GM19238 (cell line): Measurements from ENCODE around the gene ATOH8.

Experiments
- DNase-seq: peaks from one replicate; pipeline ENCODE4 v3.0.0; 2011; ENCODE audit warnings: low spot score; ENCODE audit not compliant: insufficient read length

ATOH8 gene

DNA sequence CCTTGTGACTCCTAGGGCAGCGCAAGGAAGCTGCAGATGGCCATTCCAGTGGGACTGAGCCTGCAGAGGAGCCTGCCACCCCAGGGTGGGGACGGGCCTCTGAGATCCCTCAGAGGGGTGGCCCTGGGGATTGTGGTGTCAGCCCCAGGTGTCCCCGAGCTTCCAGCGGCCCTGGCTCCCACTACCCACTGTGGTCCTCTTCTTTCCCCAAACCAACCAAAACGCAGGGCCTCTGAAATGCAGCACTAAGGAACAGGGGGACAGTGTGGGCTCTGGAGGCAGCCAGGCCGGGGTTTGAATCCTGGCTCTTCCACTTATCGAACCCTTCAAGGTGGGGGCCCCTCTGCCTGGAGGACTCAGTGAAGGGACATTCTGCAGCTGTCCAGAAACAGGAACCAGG lies 32.7 kb downstream of the ATOH8 start:
- DNase-seq, result no peak

DNA sequence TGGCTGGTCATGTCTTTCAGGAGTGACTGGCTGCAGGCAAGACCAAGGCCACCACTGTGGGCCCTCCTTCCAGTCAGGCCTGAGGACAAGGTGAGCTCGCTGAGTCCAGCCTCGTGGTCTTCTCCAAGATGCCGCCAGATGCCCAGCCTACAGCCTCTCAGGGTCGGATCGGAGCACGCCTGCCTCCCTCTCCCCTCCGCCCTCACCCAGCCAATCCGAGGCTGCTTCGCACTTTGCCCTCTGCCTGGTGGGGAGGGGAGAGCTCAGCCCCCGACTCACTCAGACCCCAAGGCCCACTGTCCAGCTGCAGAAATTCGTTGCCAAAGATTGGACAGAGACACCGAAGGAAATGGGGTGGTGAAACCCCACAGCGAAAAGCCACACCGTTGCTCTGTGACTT lies 33.1 kb downstream of the ATOH8 start:
- no peak for DNase-seq

DNA sequence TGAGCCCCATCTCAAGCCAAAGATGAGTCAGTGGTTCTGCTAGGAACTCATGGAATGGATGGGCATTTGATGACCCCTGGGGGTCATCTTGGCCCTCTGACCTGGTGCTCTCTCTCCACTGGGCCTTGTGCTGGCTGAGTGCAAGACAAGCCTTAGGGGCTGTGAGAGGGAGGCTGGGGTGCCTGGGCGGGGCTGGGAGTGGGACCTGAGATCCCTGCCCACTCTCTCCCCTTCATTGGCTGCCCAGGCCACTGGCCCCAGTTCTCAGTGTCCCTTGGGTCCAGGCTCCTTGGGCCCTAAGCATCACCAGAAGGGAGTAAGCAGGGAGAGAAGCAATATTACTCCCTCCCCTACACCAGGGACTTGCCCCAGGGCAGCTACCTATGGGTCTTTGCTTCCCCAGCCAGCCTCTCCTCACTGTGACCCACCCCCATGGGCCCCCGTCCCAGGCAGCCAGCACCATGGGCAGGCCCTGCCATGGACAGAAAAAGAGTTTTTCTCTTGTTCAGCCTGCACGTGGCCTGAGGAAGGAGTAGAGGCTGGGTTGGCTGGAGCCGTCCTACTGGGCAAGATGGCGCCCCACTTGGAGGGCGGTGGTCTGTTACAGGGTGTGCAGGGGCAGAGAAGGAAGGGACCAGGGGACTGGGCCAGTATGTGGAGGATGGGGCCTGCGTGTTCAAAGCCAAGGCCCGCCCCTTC lies 33.6 kb downstream of the ATOH8 start:
- no peak for DNase-seq

DNA sequence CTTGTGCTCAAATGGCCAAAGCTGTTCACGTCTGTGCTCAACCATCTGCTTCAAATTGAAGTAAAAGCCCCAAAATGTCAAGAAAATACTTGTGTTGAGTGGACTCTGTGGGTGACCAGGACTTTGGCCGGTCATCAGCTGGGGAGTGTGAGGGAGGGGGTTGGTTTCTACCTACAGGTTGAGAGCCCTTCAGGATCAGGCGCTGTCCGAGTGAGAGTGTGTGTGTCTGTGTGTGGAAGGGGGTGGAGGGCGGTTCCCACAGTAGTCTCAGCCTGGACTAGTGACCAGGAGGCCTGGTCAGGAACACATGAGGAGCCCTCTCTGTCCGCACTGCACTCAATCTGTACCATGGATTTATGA lies 34.2 kb downstream of the ATOH8 start:
- DNase-seq, result no peak

DNA sequence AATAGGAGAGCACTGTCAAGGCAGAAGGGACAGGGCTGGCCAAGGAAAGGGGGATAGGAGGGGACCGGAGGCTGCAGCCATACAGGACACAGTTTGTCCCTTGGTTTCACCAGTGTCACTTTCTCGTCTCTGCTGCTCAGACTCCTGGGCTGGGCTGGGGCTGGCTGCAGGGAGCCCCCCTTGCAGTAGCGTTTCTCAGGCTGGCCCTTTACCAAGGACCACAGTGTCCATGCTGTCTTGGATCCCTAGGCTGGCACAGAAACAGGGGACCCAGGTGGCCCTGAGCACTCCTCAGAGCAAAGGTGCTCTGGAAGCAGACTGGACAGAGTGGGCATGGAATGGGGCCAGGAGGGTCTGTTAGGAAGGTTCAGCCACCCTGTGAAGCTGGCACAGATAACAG lies 34.8 kb downstream of the ATOH8 start:
- DNase-seq, result no peak

DNA sequence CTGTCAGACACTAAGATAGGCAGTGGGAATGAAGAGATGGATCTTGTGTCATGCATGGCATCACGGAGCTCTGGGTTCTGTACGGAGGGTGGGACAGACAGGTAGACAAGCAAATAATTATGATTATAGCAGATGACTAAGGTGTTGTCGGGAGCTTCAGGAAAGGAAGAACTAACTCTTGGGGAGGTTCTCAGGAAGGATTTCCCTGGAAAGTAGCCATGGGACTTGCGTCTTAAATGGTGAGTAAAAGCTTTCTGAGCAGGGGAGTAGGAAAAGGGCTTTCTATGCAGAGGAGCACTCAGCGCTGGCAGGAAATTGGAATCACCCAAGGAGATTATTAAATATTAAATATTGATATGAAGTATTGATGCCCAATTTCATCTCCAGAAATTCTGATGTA lies 35.5 kb downstream of the ATOH8 start:
- DNase-seq, result no peak

DNA sequence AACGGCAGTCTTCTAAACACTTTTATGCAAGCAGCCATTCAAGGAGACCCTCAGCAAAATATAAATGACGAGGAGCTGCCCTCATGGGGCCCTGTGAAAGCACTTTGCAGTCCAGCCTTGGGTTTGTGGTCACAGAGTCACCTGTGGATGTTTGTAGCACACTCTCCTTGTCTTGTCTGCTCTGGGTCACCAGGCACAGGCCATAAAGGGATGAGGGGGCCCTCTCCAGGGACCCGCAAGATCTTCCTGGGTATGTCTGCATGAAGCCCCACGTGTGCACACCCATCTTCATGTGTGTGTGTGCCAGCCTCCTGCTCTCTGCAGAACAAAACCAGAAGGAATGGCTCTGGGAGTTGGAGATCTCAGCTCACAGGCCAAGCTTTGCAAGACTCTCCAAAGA lies 36.2 kb downstream of the ATOH8 start:
- DNase-seq, result no peak

DNA sequence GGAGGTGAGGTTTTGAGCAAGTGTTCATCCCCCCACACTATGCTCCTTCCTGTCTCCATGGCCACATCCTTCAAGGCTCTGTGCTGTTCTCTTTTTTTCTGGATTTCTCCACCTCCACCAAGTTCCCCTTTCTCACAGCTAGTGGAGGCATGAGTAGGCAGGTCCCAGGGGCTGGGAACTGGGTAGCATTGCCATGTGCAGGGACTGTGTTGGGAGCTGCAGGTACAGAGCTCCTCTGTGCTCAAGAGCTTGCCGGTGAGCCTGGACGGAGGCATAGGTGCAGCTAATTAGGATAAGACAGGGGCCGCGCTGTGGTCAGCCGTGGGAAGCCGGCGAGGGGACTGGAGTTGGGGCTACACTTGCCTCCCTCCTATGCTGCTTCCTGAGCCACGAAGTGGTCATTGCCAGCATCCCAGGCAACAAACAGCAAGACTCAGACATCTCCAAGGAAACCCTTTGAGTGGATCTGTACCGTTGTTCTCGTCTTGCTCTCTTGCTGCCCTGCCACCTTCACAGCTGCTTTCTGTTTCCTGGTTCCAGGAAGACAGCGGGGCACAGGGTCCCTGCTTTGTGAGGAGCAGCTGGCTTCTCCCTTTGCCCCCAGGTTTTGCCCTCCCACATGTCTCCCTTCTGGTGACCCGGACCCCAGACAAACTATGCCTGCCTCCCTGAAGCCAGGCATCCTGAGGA lies 36.9 kb downstream of the ATOH8 start:
- no peak for DNase-seq

DNA sequence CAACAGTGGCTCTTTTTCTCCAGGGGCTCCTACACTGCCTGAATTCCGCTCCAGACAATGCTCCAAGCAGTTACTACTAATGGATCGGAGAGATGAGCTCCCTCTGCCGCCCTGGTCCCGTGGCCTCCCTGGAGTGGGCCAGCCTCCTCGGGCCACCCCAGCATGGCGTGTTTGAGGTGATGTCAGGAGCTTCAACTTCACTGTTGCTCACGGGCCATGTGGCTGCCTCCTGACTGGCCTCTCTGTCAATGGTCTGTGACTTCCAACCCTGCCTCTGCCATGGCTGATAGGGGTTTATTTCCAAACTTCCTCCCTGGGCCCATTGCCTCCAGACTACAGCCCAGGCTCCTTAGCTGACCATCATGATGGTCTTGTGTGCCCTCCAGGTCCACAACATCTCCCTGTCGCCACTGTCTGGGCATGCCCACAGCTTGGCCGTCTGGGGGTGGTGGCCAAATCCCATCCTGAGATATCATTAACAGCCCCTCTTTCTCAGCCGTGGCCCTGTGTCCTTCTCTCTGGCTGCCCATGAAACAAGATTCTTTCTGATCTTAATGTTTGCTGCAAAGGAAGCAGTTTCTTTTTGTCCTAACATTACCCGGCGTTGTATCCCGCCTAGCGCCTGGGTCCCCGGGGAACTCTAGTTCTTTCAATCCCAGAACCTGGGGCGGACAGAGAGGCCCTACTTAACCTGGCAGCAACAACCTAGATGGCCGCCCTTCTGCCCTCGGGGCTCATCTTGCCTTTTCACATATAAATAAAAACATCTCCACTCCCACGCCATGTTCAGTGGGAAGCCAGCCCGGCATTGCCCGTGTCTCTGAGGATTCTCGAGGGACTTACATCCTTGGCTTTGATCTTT lies 38.1 kb downstream of the ATOH8 start:
- DNase-seq, result no peak

DNA sequence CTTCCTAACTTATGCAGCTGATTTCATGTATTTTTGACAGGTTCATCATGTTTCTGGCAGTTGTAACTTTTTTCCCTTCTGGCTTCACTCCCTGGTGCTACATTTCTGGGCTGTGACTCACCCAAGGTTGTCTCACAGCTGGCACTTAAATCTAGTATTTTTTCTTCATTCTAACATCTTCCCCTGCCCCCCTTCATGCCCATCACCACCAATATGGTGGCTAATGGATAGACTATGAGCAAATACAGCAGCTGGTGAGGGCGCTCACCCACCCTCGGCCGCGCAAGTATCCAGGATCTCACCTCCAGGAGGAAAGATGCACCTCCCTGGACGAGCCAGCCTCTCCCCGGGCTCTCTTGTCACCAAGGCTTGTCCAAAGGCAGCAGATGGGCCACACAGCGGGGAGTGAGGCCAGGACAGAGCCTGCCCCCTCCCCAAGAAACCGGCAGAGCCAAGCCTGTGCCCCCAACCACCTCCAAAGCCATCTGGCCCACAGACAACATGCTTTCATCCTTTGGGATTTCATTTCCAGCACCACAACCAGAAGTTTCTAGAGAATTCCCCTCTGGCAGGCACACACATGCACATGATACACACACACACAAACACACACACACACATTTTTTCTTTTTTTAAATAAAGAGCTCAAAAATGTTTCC lies 39.1 kb downstream of the ATOH8 start:
- DNase-seq, result no peak

DNA sequence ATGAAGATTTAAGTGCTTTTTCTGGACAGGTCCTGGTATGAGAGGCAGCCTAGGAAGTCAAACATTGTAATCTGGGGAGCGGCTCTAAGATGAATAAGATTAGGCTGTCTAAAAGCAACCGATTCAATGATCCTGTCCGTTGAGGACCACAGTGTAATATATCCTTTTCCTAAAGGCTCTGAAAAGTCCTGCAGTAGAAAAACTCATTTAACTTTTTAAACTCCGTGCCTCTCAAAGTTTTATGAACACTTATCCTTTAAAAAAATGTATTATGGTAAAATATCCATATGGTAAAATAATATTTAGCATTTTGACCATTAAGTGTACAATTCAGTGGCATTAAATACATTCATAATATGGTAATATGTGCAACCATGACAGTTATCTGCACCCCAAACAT lies 39.8 kb downstream of the ATOH8 start:
- DNase-seq, result no peak

DNA sequence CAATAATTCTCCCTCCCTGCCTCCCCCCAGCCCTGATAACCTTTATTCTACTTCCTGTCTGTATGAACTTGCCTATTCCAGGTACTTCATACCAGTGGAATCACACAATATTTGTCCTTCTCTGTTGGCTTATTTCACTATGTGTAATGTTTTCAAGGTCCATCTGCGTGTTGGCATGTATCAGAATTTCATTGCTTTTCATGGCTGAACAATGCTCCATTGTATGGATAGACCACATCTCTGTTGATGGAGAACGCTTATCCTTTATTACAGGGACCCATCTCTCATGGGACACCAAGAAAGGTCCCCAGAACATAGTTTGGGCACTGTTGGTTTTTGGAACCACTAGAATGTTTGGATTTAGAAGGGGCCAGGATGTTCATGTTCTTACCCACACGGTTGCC lies 40.2 kb downstream of the ATOH8 start:
- no peak for DNase-seq

DNA sequence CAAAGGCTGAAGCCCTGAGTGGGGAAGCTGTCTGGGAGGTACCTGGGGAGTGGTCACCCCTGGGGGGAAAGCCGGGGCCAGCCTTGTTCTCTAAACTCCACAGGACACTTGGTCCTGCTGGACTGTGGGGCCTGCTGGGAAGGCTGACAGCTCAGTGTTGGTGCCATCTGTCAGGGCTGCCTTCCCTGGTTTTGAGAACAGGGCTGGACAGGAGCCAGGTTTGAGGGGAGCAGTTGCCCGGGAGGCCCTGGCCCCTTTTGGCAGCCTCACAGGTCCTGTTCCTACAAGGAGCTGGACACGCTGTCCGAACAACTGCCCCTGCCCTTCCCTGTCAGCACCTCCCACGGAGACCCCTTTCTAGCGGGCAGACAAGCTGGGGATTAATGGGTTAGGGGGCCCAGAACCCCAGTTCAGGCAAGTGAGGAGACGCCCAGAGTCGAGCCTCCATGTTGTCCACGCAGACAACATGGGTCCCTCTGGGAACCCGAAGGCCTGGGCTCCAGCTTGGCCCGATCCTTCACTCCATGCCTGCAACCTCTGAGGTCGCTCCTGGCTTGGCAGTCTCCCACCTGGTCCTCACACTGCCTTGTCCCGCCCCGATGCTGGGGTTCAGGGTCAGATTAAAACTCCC lies 40.8 kb downstream of the ATOH8 start:
- DNase-seq, result no peak

DNA sequence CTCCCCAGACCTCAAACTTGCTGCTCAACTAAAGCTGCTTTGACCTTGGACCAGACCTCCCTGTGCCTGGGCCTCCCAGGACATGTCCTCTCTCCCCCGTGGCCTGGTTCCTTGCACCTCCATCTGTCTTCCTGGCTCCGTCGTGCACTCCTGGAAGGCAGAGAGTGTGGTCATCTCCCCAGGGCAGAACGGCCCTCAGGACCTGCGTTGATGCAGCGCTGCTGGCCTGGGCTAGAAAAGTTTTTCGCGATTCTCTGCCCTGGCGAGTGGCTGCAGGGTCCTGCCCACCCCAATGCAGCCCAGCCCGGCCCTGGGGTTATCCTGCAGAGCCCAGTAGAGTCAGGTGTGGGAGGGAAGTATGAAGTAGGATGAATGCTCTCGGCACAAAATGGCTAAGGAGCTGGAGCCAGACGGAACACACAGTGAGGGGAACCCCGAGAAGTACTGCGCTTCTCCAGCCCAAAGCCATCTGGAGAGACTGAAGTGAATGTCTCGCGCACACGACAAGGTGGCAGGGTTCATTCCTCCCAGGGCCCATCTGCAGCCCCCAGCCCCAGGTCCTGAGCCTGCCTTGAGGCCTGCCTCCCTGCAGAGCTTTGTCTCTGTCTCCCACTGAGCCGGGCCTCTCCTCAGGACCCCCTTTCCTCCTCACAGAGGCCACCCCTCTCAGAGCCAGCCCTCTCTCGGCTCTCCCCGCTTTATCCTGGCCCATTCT lies 41.7 kb downstream of the ATOH8 start:
- DNase-seq, result no peak

DNA sequence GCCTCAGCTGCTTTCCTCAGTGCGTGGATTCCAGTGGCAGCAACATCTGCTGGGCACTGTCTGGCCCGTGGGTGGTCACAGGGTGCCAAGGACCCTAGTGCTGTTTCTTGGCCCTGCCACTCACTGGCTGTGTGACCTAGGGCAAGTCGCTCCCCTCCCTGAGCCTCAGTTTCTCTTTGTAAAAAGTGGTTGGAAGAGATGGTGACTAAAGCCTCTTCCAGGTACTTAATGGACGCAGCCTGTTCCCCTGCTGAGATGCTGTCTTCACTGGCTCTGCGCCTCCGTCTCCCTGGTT lies 42.2 kb downstream of the ATOH8 start:
- no peak for DNase-seq

DNA sequence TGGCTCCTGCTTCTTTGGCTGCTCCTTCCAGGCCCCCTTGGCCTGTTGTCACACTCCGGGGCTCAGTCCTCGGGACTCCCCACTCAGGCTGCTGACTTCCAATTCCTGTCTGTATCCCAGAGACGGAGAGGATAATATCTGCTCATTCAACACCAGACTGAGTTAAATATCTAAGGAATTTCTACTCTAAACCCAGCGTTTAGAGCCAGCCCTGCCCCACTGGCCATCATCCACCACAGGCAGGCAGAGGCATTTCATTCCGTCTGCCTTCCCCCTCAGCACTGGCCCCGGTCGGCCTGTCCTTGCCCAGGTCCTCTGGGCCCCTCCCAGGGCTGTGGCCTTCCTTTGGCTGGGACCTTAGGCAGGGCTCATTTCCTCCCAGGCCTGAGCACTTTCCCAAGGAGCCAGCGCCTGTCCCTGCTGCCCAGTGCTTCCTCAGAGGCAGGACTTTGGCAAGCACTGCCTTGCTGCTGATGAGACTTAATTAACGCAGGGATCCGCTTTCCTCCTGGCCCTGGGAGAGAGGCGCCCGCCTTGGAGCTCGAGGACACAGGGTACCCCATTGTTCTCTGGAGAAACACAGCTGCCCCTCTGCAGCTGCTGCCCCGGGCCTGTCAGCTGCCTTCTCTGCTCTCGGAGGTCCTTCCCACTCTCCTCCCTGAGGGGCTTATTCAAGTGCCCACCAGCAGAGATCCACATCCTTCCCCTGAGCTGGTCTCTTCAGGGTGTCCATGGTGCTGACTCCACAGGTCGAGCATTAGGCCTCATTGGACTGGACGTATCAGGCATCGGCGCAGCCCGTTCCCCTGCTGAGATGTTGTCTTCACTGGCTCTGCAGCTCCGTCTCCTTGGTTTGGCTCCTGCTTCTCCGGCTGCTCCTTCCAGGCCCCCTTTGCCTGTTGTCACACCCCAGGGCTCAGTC lies 42.8 kb downstream of the ATOH8 start:
- no peak for DNase-seq

DNA sequence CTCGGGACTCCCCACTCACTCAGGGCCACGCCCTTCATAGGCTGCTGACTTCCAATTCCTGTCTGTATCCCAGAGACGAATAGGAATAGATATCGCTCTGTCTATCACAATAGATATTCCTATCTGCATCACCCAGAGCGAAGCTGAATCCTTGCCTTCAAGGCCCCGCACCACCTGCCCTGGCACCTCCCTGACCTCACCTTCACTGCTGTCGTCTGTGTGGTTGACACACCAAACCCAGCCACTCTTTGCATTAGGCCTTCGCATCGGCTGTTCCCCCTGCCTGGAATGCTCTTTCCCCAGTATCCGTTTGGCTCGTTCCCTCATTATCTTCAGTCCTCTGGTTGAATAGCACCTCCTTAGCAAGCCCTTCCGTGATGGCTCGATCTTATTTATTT lies 43.5 kb downstream of the ATOH8 start:
- no peak for DNase-seq

DNA sequence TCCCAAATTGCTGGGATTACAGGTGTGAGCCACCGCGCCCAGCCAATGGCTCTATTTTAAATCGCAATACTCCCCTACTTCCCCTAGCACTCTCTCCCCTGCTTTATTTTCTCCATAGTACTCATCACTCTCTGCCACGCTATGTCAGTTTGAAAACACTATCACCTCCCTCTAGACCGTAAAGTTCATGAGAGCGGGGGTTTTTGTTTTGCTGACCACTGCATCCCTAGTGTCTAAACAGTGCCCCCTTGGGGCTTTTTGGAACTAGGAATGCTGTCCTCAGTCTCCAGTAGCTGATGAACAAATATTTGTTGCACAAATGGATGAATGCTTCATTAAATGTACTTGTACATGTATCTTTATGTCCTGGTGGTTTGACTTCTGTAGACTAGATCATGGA lies 44.1 kb downstream of the ATOH8 start:
- DNase-seq, result no peak

DNA sequence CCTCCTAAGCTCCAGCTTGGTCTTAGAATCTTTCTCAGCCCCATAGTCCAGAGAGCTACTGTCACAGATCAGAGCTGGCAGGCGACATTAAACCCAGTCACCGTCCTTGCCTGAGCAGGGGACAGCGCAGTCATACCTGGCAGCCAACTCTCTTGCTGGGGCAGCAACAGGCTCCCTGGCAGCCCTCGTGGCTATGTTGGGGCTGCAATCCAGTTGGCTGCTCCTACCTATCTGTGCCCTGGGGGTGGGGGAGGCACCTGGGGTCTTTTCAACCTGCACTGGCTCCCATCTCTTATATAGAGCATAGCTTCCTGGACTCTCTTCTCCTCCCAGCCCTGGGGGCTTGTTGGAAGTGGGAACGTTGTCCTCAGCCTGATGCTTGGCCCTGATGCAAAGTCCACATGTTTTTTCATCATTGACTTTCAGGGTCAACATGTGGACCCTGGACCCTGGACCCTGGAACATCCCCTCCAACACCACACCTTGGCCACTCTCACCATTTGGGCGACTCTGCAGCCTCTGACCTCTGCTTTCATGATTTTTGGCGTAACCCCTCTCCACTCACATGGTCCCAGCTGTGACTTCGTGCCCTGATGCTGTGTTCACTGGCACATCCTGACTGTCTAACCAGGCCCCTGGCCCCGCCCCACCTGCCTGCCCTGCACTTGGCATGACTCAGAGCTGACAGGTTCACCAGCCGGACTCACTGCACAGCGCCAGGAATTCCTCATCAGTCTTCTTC lies 45.6 kb downstream of the ATOH8 start:
- DNase-seq, result no peak
